Lower leg skin (tissue), 4 donors: ENCODE measurements around the gene FAM124A. TPM values are rescaled to one million over a fixed set of nuclear protein-coding genes. Genes with fewer than 3 reads are reported as not detected.

ENCODE experiments used
- DNase-seq, 2 donors: peaks; one replicate each; pipeline ENCODE4 v3.0.0-alpha.2; 2019; ENCODE audit warnings: low spot score in 2 of 2
- H3K4me3 ChIP-seq: fragments of 200-600 bp; sonication (generic); 2 replicates; pipeline ENCODE4 v1.5.1; 2017; ENCODE audit warnings: mild to moderate bottlenecking, low read depth; ENCODE audit not compliant: poor library complexity, severe bottlenecking
- CTCF ChIP-seq, 3 donors: fragments of 450-650 bp; IDR thresholded peaks; one replicate each; pipeline ENCODE4 v1.5.1; 2016; ENCODE audit warnings: antibody characterized with exemption in 3 of 3, mild to moderate bottlenecking in 3 of 3, moderate library complexity in 2 of 3
- POLR2A ChIP-seq, 2 donors: fragments of 450-650 bp; IDR thresholded peaks; one replicate each; pipeline ENCODE4 v1.6.1; 2016 to 2017; ENCODE audit warnings: antibody characterized with exemption in 2 of 2, mild to moderate bottlenecking in 1 of 2, moderate library complexity in 1 of 2
- WGBS, 2 donors: methylation state at CpG; one replicate each; pipeline ENCODE4 v1.1.5; 2018; 5-methylcytosine and 5-hydroxymethylcytosine counted together
- intact Hi-C: fragments of 100-400 bp; cut with DNase I; formaldehyde crosslinking; loops from one replicate; pipeline ENCODE4 v1.15.0; 2023; ENCODE audit warnings: low total_unique reads
- total RNA-seq, 4 donors: library from RNA; depleted of rRNA; stranded (reverse); fragments of >200 nt; gene quantifications; one replicate each; pipeline ENCODE4 v1.1.0, GENCODE V29; 2016

The FAM124A gene
- total RNA-seq, 4 donors from 2014 or later: 0.30 to 5.0 (median 2.1) TPM

GRCh38 chr13:51266642-51267041 is 44.4 kb downstream of the FAM124A start:
- DNase-seq: no peak
- 75 to 95% methylated on average over 1 of the region's 1 CpG for WGBS, 2 donors
- no peak overlapping the region for H3K4me3 ChIP-seq
- TF ChIP-seq POLR2A (IDR thresholded peaks at IDR 0.05): no peak
- TF ChIP-seq CTCF (IDR thresholded peaks at IDR 0.05): no peak
- intact Hi-C loops: no loop called here

- 77 to 85% methylated on average over 6 of the region's 6 CpGs for WGBS, 2 donors
- no peak overlapping the region for H3K4me3 ChIP-seq
- intact Hi-C loops: no loop called here
- TF ChIP-seq CTCF (IDR thresholded peaks at IDR 0.05) (no peak), POLR2A (IDR thresholded peaks at IDR 0.05) (no peak)
- DNase-seq: no peak
Observed at GRCh38 chr13:51267622-51268021, 45.4 kb downstream of the FAM124A start.

DNA sequence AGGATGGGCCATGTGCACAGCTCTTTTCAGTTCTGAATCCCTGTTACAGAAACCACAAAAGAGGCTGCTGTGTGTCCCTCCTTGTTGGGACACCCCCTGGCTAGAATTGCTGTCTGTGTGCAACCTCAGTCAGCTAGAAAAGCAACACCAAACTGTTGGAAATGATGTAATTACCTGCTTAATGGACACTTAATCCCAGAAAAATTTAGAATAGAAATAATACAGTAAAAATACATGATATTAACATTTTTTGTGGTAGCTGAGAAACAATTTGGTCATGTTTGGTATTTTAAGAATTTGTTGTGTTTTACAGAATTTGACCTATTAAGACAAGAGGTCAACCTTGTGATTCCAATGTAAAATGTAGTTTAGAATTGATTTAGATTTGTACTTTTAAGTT is 46.8 kb downstream of the FAM124A start:
- no peak for DNase-seq
- no peak for TF ChIP-seq POLR2A (IDR thresholded peaks at IDR 0.05)
- no peak for TF ChIP-seq CTCF (IDR thresholded peaks at IDR 0.05)
- intact Hi-C loops: no loop called here
- no peak overlapping the region for H3K4me3 ChIP-seq

GRCh38 chr13:51270623-51271415 is 48.6 kb downstream of the FAM124A start:
- H3K4me3 ChIP-seq: no peak overlapping the region
- 80 to 88% methylated on average over 7 of the region's 7 CpGs for WGBS, 2 donors
- no peak for DNase-seq
- TF ChIP-seq CTCF (IDR thresholded peaks at IDR 0.05): no peak
- no peak for TF ChIP-seq POLR2A (IDR thresholded peaks at IDR 0.05)
- intact Hi-C loops: no loop called here

DNA sequence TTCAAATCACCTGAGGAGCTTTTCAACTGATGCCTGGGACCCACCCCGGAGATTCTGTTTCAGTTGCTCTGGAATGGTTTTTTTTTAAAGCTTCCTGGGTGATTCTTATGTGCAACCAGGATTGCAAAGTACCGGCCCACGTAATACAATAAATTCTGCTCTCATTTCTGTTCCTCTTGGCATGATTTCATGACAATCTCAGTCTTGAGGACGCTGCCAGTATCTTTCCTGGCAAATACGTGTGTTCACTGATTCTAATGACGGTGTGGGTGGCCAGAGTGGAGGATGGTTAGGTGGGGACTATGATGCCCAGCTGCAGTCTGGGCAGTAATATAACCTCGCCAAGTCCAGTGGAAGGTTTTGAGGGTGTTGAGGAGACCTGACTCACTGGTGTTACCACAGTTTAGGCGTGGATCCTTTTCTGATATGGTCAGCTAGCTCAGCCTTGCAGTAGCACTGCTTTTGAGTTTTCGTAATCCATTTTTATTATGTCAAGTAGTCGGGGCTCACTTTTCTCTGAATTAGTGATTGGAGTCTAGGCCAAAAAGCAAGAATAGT is 49.4 kb downstream of the FAM124A start:
- intact Hi-C loops: no loop called here
- WGBS, 2 donors: 63 to 70% methylated on average over 10 of the region's 10 CpGs
- no peak overlapping the region for H3K4me3 ChIP-seq
- TF ChIP-seq CTCF (IDR thresholded peaks at IDR 0.05) (no peak), POLR2A (IDR thresholded peaks at IDR 0.05) (no peak)
- no peak for DNase-seq
